SU-DHL-6 (cell line): Measurements from ENCODE around the gene DCAF5.

Experiments used
- EZH2phosphoT487 ChIP-seq: fragments of 200-600 bp; sonication (generic), shearing (Covaris generic); conservative IDR thresholded peaks from 2 replicates; pipeline ENCODE4 v1.6.1; 2018; ENCODE audit warnings: mild to moderate bottlenecking, antibody characterized with exemption, low read length, moderate library complexity, mixed read lengths
- TF ChIP-seq, protein P1 (sequence below): fragments of 200-600 bp; sonication (generic); IDR thresholded peaks from one replicate; pipeline ENCODE4 v1.5.1; 2017; ENCODE audit warnings: antibody characterized with exemption, mild to moderate bottlenecking, low read length, moderate library complexity; ENCODE audit not compliant: insufficient read depth, poor library complexity, severe bottlenecking

- TF ChIP-seq, protein P1, sequence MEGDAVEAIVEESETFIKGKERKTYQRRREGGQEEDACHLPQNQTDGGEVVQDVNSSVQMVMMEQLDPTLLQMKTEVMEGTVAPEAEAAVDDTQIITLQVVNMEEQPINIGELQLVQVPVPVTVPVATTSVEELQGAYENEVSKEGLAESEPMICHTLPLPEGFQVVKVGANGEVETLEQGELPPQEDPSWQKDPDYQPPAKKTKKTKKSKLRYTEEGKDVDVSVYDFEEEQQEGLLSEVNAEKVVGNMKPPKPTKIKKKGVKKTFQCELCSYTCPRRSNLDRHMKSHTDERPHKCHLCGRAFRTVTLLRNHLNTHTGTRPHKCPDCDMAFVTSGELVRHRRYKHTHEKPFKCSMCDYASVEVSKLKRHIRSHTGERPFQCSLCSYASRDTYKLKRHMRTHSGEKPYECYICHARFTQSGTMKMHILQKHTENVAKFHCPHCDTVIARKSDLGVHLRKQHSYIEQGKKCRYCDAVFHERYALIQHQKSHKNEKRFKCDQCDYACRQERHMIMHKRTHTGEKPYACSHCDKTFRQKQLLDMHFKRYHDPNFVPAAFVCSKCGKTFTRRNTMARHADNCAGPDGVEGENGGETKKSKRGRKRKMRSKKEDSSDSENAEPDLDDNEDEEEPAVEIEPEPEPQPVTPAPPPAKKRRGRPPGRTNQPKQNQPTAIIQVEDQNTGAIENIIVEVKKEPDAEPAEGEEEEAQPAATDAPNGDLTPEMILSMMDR: no peak
- TF ChIP-seq EZH2phosphoT487: no peak
These were observed 46.9 kb upstream of the DCAF5 start for GRCh38 chr14:69199786-69200185.
